IPS-20b (cell line): ENCODE data around the gene RRBP1.

Experiments used
- H3K27ac ChIP-seq: one replicate; pipeline ENCODE4 v1.5.1; 2013; ENCODE audit warnings: low read length
- H3K27me3 ChIP-seq: 2 replicates; pipeline ENCODE4 v1.6.1; 2013; ENCODE audit warnings: mild to moderate bottlenecking, low read length, inconsistent platforms; ENCODE audit not compliant: insufficient read depth
- H3K36me3 ChIP-seq: 2 replicates; pipeline ENCODE4 v1.6.1; 2013; ENCODE audit warnings: low read depth, mild to moderate bottlenecking, inconsistent platforms, low read length, moderate library complexity; ENCODE audit not compliant: insufficient read depth
- H3K4me1 ChIP-seq: 2 replicates; pipeline ENCODE4 v1.6.1; 2013; ENCODE audit warnings: mild to moderate bottlenecking, control low read depth, inconsistent platforms, low read length, moderate library complexity; ENCODE audit not compliant: insufficient read depth
- H3K4me3 ChIP-seq: 2 replicates; pipeline ENCODE4 v1.5.1; 2013; ENCODE audit warnings: mild to moderate bottlenecking, low read length, inconsistent platforms
- H3K9ac ChIP-seq: 2 replicates; pipeline ENCODE4 v1.6.1; 2013; ENCODE audit warnings: low read depth, mild to moderate bottlenecking, inconsistent platforms, low read length, moderate library complexity
- H3K9me3 ChIP-seq: 2 replicates; pipeline ENCODE4 v1.6.1; 2013; ENCODE audit warnings: mild to moderate bottlenecking, low read depth, low read length, inconsistent platforms; ENCODE audit not compliant: insufficient read depth

RRBP1 gene

GRCh38 chr20:17721802-17722486, 39.9 kb upstream of the RRBP1 start:
- Histone ChIP-seq H3K9me3 (no peaks in the 10 kb centered on the region), H3K27ac (no peak overlapping the region), H3K36me3 (no peaks in the 10 kb centered on the region), H3K27me3 (no peaks in the 10 kb centered on the region), H3K4me1 (no peaks in the 10 kb centered on the region; the same call in 1 of the 2 replicates), H3K4me3 (no peak overlapping the region), H3K9ac (no peak overlapping the region)

- H3K27me3 ChIP-seq = no peaks in the 10 kb centered on the region
- H3K4me3 ChIP-seq = no peak overlapping the region
- H3K4me1 ChIP-seq = no peaks in the 10 kb centered on the region; the same call in 1 of the 2 replicates
- H3K36me3 ChIP-seq = no peaks in the 10 kb centered on the region
- no peak overlapping the region for H3K9ac ChIP-seq
- H3K27ac ChIP-seq = no peak overlapping the region
- H3K9me3 ChIP-seq = no peaks in the 10 kb centered on the region
Observed at GRCh38 chr20:17720755-17721154, 38.7 kb upstream of the RRBP1 start.

GRCh38 chr20:17716331-17716730, 34.3 kb upstream of the RRBP1 start:
- no peak overlapping the region for H3K4me3 ChIP-seq
- H3K4me1 ChIP-seq = no peaks in the 10 kb centered on the region; the same call in 1 of the 2 replicates
- no peak overlapping the region for H3K27ac ChIP-seq
- no peak overlapping the region for H3K9ac ChIP-seq
- no peaks in the 10 kb centered on the region for H3K36me3 ChIP-seq
- H3K9me3 ChIP-seq = no peaks in the 10 kb centered on the region
- H3K27me3 ChIP-seq = no peaks in the 10 kb centered on the region

GRCh38 chr20:17715075-17715474, 33.0 kb upstream of the RRBP1 start:
- Histone ChIP-seq H3K27me3 (no peaks in the 10 kb centered on the region), H3K4me3 (no peak overlapping the region), H3K36me3 (no peaks in the 10 kb centered on the region), H3K9me3 (no peaks in the 10 kb centered on the region), H3K27ac (no peak overlapping the region), H3K9ac (no peak overlapping the region), H3K4me1 (peaks cover 6% of the 10 kb centered on the region; the same call in 1 of the 2 replicates)

GRCh38 chr20:17714597-17714996, 32.6 kb upstream of the RRBP1 start:
- no peak overlapping the region for H3K9ac ChIP-seq
- no peak overlapping the region for H3K4me3 ChIP-seq
- no peaks in the 10 kb centered on the region for H3K27me3 ChIP-seq
- peaks cover 6% of the 10 kb centered on the region; the same call in 1 of the 2 replicates for H3K4me1 ChIP-seq
- no peaks in the 10 kb centered on the region for H3K36me3 ChIP-seq
- H3K9me3 ChIP-seq = no peaks in the 10 kb centered on the region
- no peak overlapping the region for H3K27ac ChIP-seq

- Histone ChIP-seq H3K4me1 (peaks cover 6% of the 10 kb centered on the region; the same call in 1 of the 2 replicates), H3K27me3 (no peaks in the 10 kb centered on the region), H3K27ac (no peak overlapping the region), H3K9ac (no peak overlapping the region), H3K9me3 (no peaks in the 10 kb centered on the region), H3K4me3 (no peak overlapping the region), H3K36me3 (no peaks in the 10 kb centered on the region)
Observed at GRCh38 chr20:17712708-17713107, 30.7 kb upstream of the RRBP1 start.

GRCh38 chr20:17712201-17712600, 30.2 kb upstream of the RRBP1 start:
- Histone ChIP-seq H3K9ac (no peak overlapping the region), H3K27ac (no peak overlapping the region), H3K4me3 (no peak overlapping the region), H3K27me3 (no peaks in the 10 kb centered on the region), H3K4me1 (peaks cover 6% of the 10 kb centered on the region; the same call in 1 of the 2 replicates), H3K9me3 (no peaks in the 10 kb centered on the region), H3K36me3 (no peaks in the 10 kb centered on the region)

GRCh38 chr20:17711267-17711627, 29.2 kb upstream of the RRBP1 start:
- Histone ChIP-seq H3K27me3 (no peaks in the 10 kb centered on the region), H3K9ac (no peak overlapping the region), H3K36me3 (no peaks in the 10 kb centered on the region), H3K4me1 (peaks cover 6% of the 10 kb centered on the region; the same call in 1 of the 2 replicates), H3K27ac (no peak overlapping the region), H3K9me3 (no peaks in the 10 kb centered on the region), H3K4me3 (no peak overlapping the region)

- H3K27ac ChIP-seq = no peak overlapping the region
- H3K4me3 ChIP-seq = no peak overlapping the region
- H3K9me3 ChIP-seq = no peaks in the 10 kb centered on the region
- no peaks in the 10 kb centered on the region for H3K36me3 ChIP-seq
- H3K9ac ChIP-seq = no peak overlapping the region
- no peaks in the 10 kb centered on the region for H3K27me3 ChIP-seq
- peaks cover 6% of the 10 kb centered on the region; the same call in 1 of the 2 replicates for H3K4me1 ChIP-seq
Observed at GRCh38 chr20:17710379-17711266, 28.6 kb upstream of the RRBP1 start.

GRCh38 chr20:17709361-17710293, 27.6 kb upstream of the RRBP1 start:
- Histone ChIP-seq H3K4me1 (peaks cover 6% of the 10 kb centered on the region; the same call in 1 of the 2 replicates), H3K9ac (no peak overlapping the region), H3K27me3 (no peaks in the 10 kb centered on the region), H3K9me3 (no peaks in the 10 kb centered on the region), H3K4me3 (no peak overlapping the region), H3K36me3 (no peaks in the 10 kb centered on the region), H3K27ac (no peak overlapping the region)

GRCh38 chr20:17708675-17709360, 26.8 kb upstream of the RRBP1 start:
- no peak overlapping the region for H3K27ac ChIP-seq
- H3K27me3 ChIP-seq = no peaks in the 10 kb centered on the region
- peaks cover 6% of the 10 kb centered on the region; the same call in 1 of the 2 replicates for H3K4me1 ChIP-seq
- no peaks in the 10 kb centered on the region for H3K36me3 ChIP-seq
- no peaks in the 10 kb centered on the region for H3K9me3 ChIP-seq
- H3K9ac ChIP-seq = no peak overlapping the region
- no peak overlapping the region for H3K4me3 ChIP-seq
